ENCODE measurements around the gene KIAA0825.

DNA sequence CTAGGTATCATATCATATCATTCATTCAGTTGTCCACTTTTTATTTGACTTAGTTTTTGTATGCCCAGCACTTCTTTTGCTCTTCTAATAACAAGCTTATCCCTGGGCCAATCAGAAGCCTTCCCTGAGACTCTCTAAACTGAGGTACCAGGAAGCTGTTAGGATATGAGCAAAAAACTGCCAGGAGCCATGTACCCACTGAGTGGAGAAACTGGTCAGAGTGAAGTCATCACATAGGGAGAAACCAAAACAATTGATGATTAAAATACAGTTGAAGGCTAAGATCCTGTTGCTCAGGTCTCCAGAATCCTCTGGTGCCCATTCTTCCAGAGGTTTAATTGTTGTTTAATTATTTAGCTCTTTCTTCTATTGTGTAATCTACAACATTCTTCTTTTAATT lies 120.2 kb downstream of the KIAA0825 start:
- TF ChIP-seq, protein P1, sequence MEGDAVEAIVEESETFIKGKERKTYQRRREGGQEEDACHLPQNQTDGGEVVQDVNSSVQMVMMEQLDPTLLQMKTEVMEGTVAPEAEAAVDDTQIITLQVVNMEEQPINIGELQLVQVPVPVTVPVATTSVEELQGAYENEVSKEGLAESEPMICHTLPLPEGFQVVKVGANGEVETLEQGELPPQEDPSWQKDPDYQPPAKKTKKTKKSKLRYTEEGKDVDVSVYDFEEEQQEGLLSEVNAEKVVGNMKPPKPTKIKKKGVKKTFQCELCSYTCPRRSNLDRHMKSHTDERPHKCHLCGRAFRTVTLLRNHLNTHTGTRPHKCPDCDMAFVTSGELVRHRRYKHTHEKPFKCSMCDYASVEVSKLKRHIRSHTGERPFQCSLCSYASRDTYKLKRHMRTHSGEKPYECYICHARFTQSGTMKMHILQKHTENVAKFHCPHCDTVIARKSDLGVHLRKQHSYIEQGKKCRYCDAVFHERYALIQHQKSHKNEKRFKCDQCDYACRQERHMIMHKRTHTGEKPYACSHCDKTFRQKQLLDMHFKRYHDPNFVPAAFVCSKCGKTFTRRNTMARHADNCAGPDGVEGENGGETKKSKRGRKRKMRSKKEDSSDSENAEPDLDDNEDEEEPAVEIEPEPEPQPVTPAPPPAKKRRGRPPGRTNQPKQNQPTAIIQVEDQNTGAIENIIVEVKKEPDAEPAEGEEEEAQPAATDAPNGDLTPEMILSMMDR (IDR thresholded peaks at IDR 0.05; ENCODE audit: poor library complexity, severe bottlenecking): no peak
- TF ChIP-seq EP300 (conservative IDR thresholded peaks at IDR 0.05; ENCODE audit: poor library complexity, severe bottlenecking) (no peak), SMC3 (conservative IDR thresholded peaks at IDR 0.05; ENCODE audit: poor library complexity) (no peak), EZH2 (IDR thresholded peaks at IDR 0.05; ENCODE audit: borderline replicate concordance, insufficient read depth, low read length, poor library complexity, severe bottlenecking) (no peak), POLR2AphosphoS5 (IDR thresholded peaks at IDR 0.05) (no peak), MXI1 (conservative IDR thresholded peaks at IDR 0.05; ENCODE audit: poor library complexity, severe bottlenecking) (no peak)
